Pons (tissue), 1 donor: ENCODE results near the gene HOXA7.

ENCODE experiments used
- DNase-seq: peaks from one replicate; pipeline ENCODE4 v3.0.0-alpha.2; 2016; ENCODE audit warnings: low spot score

The HOXA7 gene

GRCh38 chr7:27147199-27148030 lies 9.1 kb downstream of the HOXA7 start, which contains the start of gene HOXA6:
TSS of gene HOXA6 (minus strand) at chr7:27147774. CDS start at chr7:27147749, 25 bp downstream.
- no peak for DNase-seq

GRCh38 chr7:27146491-27147198 lies 9.8 kb downstream of the HOXA7 start:
- DNase-seq = no peak

GRCh38 chr7:27145914-27146412 lies 10.5 kb downstream of the HOXA7 start:
- DNase-seq = no peak

- DNase-seq = no peak
Measured at GRCh38 chr7:27145165-27145913, 11.1 kb downstream of the HOXA7 start.

- no peak for DNase-seq
Measured at GRCh38 chr7:27144781-27145164, 11.7 kb downstream of the HOXA7 start.

- DNase-seq = no peak
Measured at GRCh38 chr7:27143950-27144780, 12.3 kb downstream of the HOXA7 start.

GRCh38 chr7:27143023-27143949 lies 13.2 kb downstream of the HOXA7 start, which contains the start of gene HOXA5:
TSS of gene HOXA5 (minus strand) at chr7:27143681. CDS start at chr7:27143607, 74 bp downstream.
- peak; percentile 53 for DNase-seq

GRCh38 chr7:27142580-27143022 lies 13.9 kb downstream of the HOXA7 start:
- no peak for DNase-seq

GRCh38 chr7:27141923-27142579 lies 14.4 kb downstream of the HOXA7 start:
- DNase-seq = no peak

- DNase-seq = no peak
Measured at GRCh38 chr7:27141137-27141922, 15.1 kb downstream of the HOXA7 start.

- DNase-seq = no peak
Measured at GRCh38 chr7:27140126-27140857, 16.2 kb downstream of the HOXA7 start.

- DNase-seq = no peak
Measured at GRCh38 chr7:27139334-27140125, 16.9 kb downstream of the HOXA7 start.

- DNase-seq = no peak
Measured at GRCh38 chr7:27138985-27139333, 17.5 kb downstream of the HOXA7 start.

- no peak for DNase-seq
Measured at GRCh38 chr7:27138472-27138871, 18.0 kb downstream of the HOXA7 start.

- no peak for DNase-seq
Measured at GRCh38 chr7:27137640-27138315, 18.7 kb downstream of the HOXA7 start.

GRCh38 chr7:27134392-27134791 lies 22.1 kb downstream of the HOXA7 start:
- DNase-seq = no peak
